Lung (tissue), 12 donors: ENCODE data around the gene SLMAP. TPM values are rescaled to one million over a fixed set of nuclear protein-coding genes. Genes with fewer than 3 reads are reported as not detected.

Experiments
- ATAC-seq: fragments of 200-7000 bp; cut with Tn5 transposase; one replicate; pipeline ENCODE4 v1.9.1; 2020; ENCODE audit warnings: moderate number of reproducible peaks; ENCODE audit not compliant: insufficient read depth, low FRiP score
- DNase-seq, 3 donors: peaks; one replicate each; pipeline ENCODE4 v3.0.0-alpha.2; 2013 to 2017
- H3K27ac ChIP-seq, 2 donors: one replicate each; pipeline ENCODE4 v1.5.1; 2013; ENCODE audit warnings: mild to moderate bottlenecking in 2 of 2, moderate library complexity in 2 of 2, control low read depth in 1 of 2, inconsistent platforms in 1 of 2, low read depth in 1 of 2, low read length in 1 of 2
- H3K27me3 ChIP-seq, 3 donors: one replicate each; pipeline ENCODE4 v1.5.1; 2013; ENCODE audit warnings: low read length in 2 of 3; ENCODE audit not compliant: control insufficient read depth in 3 of 3, insufficient read depth in 3 of 3
- H3K36me3 ChIP-seq, 4 donors: one replicate each; pipeline ENCODE4 v1.5.1; 2013; ENCODE audit warnings: low read length in 4 of 4, mild to moderate bottlenecking in 1 of 4, moderate library complexity in 1 of 4; ENCODE audit not compliant: control insufficient read depth in 4 of 4, insufficient read depth in 4 of 4
- H3K4me1 ChIP-seq, 5 donors: one replicate each; pipeline ENCODE4 v1.5.1; 2013; ENCODE audit warnings: low read length in 5 of 5, mild to moderate bottlenecking in 2 of 5, moderate library complexity in 1 of 5; ENCODE audit not compliant: control insufficient read depth in 5 of 5, insufficient read depth in 5 of 5
- H3K4me3 ChIP-seq: one replicate; pipeline ENCODE4 v1.5.1; 2013; ENCODE audit warnings: mild to moderate bottlenecking, control low read depth, moderate library complexity
- H3K9ac ChIP-seq, 2 donors: one replicate each; pipeline ENCODE4 v1.5.1; 2013; ENCODE audit warnings: low read length in 2 of 2, control low read depth in 1 of 2; ENCODE audit not compliant: insufficient read depth in 1 of 2
- H3K9me3 ChIP-seq, 4 donors: one replicate each; pipeline ENCODE4 v1.5.1; 2013; ENCODE audit warnings: low read length in 3 of 4, mild to moderate bottlenecking in 1 of 4, moderate library complexity in 1 of 4; ENCODE audit not compliant: control insufficient read depth in 4 of 4, insufficient read depth in 3 of 4
- WGBS, 2 donors: extraction: QIAGEN DNeasy Blood & Tissue Kit; methylation state at CpG; one replicate each; pipeline ENCODE4 v1.1.7; 2013; 5-methylcytosine and 5-hydroxymethylcytosine counted together
- polyA plus RNA-seq, 2 donors: library from polyadenylated mRNA; stranded (reverse); fragments of 200-250 nt; gene quantifications; one replicate each; pipeline ENCODE4 v1.2.1, GENCODE V29; 2013
- total RNA-seq, 2 donors: library from RNA; depleted of rRNA in 1 of 2; stranded (reverse); fragments of >200 nt in 1 of 2; gene quantifications; one replicate each; pipeline ENCODE4 v1.2.1, GENCODE V29; 2014 to 2021
- TF ChIP-seq, protein P1 (sequence below): IDR thresholded peaks from 2 replicates; pipeline ENCODE4 v1.5.1; 2012; ENCODE audit warnings: mild to moderate bottlenecking; ENCODE audit errors: control extremely low read depth, extremely low read depth
- donor health status: control.
- donor health status: control.
- donor health status: Bipolar disorder and iron deficiency.
- donor health status: healthy.
- donor health status: DM: yes; HTN: yes; CAD: no.

Gene SLMAP
- total and polyA plus RNA-seq, 4 donors = 11.4 to 118 (median 47.2) TPM

- TF ChIP-seq, protein P1, sequence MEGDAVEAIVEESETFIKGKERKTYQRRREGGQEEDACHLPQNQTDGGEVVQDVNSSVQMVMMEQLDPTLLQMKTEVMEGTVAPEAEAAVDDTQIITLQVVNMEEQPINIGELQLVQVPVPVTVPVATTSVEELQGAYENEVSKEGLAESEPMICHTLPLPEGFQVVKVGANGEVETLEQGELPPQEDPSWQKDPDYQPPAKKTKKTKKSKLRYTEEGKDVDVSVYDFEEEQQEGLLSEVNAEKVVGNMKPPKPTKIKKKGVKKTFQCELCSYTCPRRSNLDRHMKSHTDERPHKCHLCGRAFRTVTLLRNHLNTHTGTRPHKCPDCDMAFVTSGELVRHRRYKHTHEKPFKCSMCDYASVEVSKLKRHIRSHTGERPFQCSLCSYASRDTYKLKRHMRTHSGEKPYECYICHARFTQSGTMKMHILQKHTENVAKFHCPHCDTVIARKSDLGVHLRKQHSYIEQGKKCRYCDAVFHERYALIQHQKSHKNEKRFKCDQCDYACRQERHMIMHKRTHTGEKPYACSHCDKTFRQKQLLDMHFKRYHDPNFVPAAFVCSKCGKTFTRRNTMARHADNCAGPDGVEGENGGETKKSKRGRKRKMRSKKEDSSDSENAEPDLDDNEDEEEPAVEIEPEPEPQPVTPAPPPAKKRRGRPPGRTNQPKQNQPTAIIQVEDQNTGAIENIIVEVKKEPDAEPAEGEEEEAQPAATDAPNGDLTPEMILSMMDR = no peak
- ATAC-seq (peak; percentile 51), DNase-seq (peak; percentile 37 to 53 (median 50))
- peak overlapping the region; percentile 88 for H3K4me3 ChIP-seq
- H3K27ac ChIP-seq = peak overlapping the region; percentile 80 to 94
- H3K36me3 ChIP-seq = peaks cover 0 to 8% (median 2%) of the 10 kb centered on the region in 4 donors
- H3K9me3 ChIP-seq = no peaks in the 10 kb centered on the region
- peaks cover 0 to 21% (median 10%) of the 10 kb centered on the region in 5 donors for H3K4me1 ChIP-seq
- WGBS, 2 donors = 0 to 1% methylated on average over 63 to 84 of the region's 84 CpGs
- no peaks in the 10 kb centered on the region for H3K27me3 ChIP-seq
- peak overlapping the region; percentile 28 to 56 for H3K9ac ChIP-seq
Observed at GRCh38 chr3:57756528-57757401, 656 bp downstream of the SLMAP start.

GRCh38 chr3:57757642-57758297 lies 1.7 kb downstream of the SLMAP start:
- Histone ChIP-seq H3K9ac (peak overlapping the region in 1 of 2 donors; percentile 14), H3K9me3 (no peaks in the 10 kb centered on the region), H3K36me3 (peaks cover 0 to 8% (median 2%) of the 10 kb centered on the region in 4 donors), H3K27me3 (no peaks in the 10 kb centered on the region), H3K4me1 (peaks cover 0 to 21% (median 10%) of the 10 kb centered on the region in 5 donors), H3K4me3 (peak overlapping the region; percentile 88), H3K27ac (no peak overlapping the region)
- TF ChIP-seq, protein P1 = no peak
- peak in 2 of 3 donors; percentile 38 to 39 for DNase-seq
- WGBS, 2 donors = 35 to 56% methylated on average over 26 of the region's 26 CpGs
- no peak for ATAC-seq

DNA sequence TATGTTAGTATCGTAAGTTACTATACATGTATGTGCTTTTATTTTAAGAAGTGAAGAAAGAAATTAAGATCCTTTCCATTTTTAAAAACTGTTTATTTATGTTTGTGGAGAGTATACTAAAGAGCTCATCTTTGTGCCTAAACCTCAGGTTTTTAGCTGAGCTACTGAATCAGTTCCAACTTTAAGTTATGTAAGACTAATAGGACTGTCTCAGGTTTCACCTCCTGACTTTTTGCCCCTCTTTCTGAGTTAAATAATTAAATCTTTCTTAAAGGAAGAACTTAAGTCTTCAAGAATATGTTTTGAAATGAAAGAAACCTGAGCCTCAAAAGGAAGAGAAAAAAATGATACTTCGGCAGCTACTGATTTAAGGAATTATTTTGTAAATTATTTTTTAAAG lies 2.6 kb downstream of the SLMAP start:
- H3K27me3 ChIP-seq = no peaks in the 10 kb centered on the region
- no peak overlapping the region for H3K4me3 ChIP-seq
- peak in 1 of 3 donors; percentile 12 for DNase-seq

More for the DNA sequence above, 2.6 kb downstream of the SLMAP start:
- TF ChIP-seq, protein P1 = no peak
- ATAC-seq = no peak
- Histone ChIP-seq H3K27ac (no peak overlapping the region), H3K9me3 (no peaks in the 10 kb centered on the region), H3K9ac (no peak overlapping the region), H3K36me3 (peaks cover 0 to 10% (median 3%) of the 10 kb centered on the region in 4 donors), H3K4me1 (peaks cover 0 to 21% (median 11%) of the 10 kb centered on the region in 5 donors)
- 75 to 90% methylated on average over 2 of the region's 2 CpGs for WGBS, 2 donors
